NCI-H1048 (cell line): ENCODE results near the gene NDUFAF4.
"Not testable (repeated sequence)": the region's sequence is repeated elsewhere in the genome, so short reads cannot be mapped to it uniquely, and the experiment has no call there.

Experiments
- DNase-seq: peaks from one replicate; lab custom pipeline; 2025; lab: John Stamatoyannopoulos, UW

NDUFAF4 gene

DNA sequence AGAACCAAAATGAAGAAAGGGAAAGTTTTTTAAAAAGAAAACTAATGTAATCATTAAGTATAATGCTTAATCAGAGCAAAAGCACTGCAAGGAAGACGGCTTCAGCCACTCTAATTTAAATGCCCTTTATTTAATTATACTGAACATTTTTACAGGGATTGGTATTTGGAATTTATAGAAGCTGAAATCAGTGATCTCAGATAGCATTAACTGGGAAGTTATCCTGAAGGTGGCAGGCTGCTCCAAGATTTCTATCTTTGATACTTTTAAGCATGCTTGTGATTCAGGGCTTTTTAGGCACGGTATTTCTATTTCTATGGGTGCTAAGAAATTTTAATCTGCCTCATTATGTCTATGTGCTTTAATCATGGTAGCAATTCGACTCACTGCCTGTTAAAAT is 1.3 kb upstream of the NDUFAF4 start:
- no peak for DNase-seq

DNA sequence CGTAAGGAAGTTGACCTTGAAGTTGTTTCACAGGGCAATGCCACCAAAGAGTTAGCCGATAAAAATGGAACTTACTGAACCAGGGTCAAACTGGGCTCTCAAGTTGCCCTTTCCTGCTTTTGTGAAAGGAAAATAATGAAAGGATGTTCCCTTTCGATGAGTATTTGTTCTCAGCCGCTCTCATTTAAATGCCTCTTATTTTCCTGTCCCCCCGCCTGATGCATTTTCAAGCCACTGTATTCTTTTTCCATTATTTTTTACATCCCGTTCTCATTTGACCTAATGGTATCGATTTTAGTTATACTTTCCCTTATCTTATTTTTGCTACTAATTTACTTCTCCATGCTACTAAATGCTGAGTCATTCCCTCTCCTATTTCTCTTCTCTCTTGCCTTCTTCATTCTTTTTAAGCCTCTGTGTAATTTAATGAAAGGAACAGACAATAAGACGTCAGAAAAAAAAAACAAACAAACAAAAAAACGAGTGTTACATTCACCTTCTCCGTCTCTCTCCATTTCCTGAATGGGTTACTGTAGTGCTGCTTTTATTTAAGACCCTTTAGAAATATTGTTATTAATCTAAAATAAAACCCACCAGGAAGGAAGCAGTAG is 655 bp upstream of the NDUFAF4 start:
- DNase-seq = no peak

DNA sequence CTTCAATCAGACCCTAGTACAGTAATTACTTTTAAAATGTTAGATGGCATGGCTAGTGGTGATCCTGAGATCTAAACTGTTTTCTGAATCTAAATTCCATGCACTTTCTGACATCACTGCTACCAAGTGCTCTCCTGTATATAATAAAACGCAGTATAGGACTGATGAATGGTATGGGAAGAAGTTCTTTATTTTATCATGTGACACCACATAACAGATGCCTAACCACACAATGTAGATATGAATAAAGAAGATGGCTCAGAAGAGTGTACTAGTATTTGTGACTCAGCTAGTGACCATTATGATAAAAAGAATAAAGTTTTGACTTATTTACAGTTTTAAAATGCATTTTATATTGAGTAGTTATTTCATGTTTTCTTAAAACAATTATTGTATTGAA is 8.5 kb downstream of the NDUFAF4 start:
- no peak for DNase-seq

DNA sequence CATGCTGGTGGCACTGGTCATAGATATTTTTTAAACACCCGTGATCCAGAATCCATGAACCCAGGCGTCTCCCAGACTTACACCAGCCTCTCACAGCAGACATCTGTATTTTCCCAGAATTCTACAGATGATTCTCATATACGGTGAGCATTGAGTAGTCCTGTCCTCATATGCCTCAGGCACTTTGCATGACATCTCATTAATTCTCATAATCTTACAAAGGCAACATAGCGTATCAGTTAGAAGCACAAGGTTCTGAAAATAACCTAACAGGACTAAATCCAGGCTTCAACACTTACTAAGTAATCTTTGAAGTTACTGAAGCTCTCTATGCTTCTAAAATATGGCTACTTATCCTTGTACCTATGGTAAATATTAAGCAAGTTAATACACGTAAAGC is 8.9 kb downstream of the NDUFAF4 start:
- DNase-seq = no peak

DNA sequence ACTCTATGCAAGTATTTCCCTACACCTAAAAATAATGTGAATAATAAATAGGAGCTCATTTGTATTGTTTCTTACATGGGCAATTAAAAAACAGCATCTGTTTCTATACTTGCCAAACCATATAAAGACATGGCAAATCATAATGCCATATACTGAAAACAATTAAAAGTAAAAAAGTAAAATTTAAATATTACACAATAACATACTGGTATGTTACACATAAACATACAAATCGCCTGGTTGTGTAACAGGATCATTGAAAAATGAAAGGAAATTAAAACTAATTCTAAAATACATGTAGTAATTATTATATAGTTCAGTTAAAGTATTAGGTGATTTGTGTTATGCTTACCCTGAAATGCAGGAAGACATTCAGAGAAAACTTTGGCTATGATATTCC is 11.2 kb downstream of the NDUFAF4 start:
- no peak for DNase-seq

DNA sequence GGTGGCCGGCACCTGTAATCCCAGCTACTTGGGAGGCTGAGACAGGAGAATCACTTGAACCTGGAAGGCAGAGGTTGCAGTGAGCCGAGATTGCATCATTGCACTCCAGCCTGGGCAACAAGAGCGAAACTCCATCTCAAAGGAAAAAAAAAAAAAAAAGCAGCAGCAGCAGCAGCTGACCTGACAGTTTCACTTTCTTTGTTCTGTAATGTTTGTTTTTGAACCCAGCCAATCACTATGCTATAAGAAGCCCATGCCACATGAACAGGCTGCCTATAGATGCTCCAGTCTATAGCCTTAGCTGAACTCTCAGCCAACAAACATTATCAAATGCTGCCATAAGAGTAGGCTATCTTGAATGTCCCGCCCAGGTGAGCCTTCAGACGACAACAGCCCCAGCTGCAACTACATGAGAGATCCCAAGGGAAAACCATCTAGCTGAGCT is 12.5 kb downstream of the NDUFAF4 start:
- DNase-seq = not testable (repeated sequence)

DNA sequence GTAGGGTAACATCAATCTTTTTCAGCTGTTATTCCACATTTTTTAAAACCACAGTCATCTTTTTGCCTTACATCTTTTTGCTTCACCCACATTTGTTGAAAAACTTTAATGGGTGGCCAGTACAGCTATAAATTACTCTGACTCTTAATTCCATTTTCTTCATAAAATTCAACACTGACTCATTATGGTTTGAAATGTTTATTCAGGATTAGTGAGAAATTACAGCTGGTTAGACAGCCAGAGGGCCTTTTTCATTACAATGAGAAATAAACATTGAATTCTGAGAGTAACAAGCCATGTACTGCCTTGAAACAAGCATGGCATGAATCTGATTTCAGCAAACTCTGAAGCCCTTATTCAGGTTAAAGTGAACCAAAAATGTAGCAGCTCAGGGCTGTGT is 19.5 kb downstream of the NDUFAF4 start:
- no peak for DNase-seq

DNA sequence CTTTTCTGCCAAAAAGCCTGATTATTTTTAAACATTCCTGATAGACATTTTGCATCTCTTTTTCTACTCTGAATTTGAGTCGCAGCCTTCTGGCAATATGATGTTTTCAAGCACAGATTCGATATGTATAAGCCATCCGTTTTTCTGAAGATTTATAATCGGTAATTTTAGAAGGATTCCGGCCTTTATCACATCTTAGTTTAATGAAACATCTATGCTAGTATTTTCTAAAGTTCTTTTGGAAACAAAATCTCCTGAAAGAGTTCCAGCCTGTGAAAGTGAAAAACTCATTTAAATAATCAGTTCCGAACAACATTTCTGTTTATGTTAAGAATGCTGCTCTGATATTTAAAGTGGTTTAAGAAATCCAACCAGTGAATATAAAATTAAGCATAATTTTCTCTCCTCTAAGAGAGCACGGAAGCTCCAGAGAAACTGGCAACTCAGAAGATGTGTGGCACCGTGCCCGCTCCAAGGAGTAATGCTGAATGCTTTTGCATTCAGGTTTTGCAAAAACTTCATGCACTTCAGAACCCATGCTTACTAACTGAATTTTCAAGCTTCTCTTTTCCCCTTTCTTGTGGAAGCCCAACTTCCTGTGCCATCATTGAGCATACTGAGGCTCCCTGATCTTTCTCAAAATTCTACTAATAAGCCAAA is 20.7 kb downstream of the NDUFAF4 start:
- DNase-seq = no peak

DNA sequence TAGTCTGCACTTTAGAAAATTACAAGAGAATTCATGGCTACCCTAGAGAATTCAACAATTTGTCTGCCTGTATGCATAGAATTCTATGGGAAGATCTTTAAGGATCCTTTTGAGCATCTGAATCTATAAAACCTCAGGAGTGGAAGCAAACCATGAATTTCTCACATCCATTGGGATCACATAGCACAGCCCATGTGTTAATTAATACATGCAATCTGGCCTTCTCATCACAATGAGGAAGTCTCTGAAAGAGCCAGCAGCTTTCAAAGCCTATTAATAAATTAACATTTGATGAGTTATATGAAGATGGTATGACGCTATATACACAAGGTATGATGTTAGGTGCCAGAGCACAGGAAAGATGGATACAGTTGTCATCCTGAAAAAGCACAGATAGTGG is 24.7 kb downstream of the NDUFAF4 start:
- DNase-seq = no peak

DNA sequence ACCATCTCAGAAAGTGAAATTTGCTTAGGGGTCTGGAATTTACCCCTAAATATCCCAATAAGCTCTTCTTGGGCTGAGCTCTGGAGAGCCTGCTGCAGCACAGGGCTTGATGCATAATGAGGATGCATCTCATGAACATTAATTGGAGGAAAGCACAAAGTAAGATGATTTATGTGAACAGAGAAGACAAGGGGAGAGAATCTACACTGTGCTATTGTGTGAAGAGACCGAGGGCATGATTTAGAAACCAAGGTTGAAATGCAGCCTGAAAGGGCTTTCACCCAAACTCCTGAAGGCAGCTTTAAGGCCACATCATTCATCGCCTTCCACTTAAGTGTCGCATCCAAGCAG is 32.7 kb downstream of the NDUFAF4 start:
- DNase-seq = no peak

DNA sequence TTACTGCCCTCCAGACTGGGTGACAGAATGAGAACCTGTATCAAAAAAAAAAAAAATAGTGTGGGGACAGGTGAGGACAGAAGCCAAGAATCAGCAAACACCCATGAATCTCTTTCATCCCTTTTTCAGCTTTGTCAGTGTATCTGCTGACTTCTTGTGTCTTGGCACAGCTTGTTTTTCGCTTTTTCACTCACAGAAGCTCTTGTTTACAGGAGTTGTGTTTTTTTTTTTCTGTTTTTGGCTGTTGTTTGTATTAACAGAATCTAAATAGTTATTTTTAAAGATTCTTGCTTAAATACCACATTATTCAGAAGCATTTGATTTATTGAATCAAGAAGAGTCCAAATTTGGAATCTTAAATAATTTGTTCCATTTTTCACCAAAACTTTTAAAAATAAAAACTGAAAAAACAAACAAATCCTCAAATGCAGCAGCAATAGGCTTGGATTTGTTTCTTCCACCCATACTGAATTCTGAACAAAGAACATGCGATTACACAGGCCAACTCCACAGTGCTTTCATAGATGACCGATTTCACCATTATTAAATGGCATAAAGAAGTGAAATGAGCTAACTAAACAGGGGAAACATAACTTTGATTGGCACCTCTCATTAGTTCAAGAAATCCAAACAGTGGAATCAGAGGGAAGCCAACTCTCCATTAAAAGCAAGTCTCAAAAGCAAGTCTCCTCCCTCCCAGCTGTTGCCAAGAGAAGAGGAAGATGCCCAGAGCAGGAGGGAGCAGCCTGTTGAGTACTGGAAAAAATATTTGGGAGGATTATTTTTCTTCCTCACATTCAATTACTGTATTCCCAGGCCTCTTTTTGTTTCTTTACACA is 33.3 kb downstream of the NDUFAF4 start:
- DNase-seq = no peak

DNA sequence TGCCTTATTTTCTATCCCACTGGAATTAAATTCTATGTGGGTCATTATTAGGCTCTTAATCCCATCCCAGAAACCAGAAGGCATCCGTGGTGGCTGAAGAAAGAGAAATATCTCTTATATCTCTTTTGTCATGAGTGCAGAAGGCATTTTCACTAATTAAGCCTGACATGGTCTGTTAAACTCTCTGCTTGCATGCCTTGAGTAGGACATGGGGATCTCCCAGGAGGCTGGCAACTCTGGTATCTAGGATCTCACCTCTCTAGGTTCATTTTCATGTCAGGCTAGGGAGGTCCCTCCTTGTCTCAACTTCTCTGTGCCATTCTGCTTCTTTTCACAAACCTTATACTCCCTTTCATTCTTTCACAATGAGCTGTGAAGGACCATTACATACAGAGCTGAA is 35.1 kb downstream of the NDUFAF4 start:
- DNase-seq = no peak

DNA sequence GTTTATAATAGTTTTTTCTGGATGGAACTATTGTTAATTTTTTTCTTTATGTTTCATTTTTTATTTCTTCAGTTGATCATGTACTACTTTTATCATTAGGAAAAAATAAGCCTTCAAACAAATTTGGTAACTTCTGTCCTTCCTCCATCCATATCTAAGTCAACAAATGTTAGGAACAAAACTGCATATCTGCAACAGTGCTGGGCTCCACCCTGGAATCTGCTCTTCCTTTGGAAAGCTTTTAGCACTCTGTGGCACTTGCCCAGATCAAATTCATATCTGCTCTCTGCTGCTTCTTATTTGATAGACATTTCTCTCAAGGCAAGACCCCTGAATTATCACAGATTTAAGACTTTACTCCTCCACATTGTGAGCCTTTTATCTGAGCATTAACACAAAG is 36.1 kb downstream of the NDUFAF4 start:
- DNase-seq = no peak

DNA sequence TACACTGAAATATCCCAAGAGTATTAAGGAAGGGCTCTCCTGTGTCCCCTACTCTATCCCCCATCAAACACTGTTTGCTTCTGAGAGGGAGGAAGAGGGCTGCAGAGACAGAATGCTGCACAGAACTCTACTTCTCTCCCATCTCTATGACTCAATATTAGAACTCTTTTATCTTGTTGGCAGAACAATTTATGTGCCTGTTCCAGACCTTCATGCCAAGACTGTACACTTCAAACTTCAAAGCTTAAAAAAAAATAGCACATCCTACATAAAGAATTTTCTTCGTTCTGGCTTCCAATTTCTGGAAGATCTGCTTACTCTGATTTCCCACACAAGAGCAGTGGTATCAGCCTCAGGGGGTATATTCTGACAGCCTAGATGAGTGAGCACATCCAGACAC is 40.8 kb downstream of the NDUFAF4 start:
- no peak for DNase-seq

DNA sequence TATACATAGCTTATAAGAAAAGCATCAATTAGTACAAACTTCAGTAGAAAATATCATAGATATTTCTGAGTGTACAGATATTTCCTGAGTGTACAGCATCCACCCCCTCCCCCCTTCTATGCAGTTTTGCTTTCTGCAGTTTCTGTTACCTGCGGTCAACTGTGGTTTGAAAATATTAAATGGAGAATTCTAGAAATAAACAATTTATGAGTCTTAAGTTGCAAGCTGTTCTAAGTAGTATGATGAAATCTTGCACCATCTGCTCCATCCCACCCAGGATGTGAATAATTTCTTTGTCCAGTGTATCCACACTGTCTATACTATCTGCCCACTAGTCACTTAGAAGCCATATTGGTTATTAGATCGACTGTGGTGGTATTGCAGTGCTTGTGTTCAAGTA is 44.6 kb downstream of the NDUFAF4 start:
- DNase-seq = no peak

DNA sequence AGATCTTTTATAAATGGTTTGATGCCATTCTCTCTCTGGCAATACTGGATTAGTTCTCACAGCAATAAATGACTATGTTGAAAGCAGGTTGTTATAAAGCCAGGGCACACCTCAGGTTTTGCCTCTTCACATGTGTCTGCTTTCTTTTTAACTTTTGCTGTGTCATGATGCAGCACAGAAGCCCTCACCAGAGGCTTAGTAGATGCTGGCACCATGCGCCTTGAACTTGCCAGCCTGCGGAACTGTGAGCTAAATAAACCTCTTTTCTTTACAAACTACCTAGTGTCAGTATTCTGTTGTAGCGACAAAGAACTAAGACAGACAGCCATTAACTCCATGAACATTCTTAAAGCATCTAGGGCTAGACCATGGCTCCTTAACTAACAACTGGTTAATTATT is 45.1 kb downstream of the NDUFAF4 start:
- no peak for DNase-seq

DNA sequence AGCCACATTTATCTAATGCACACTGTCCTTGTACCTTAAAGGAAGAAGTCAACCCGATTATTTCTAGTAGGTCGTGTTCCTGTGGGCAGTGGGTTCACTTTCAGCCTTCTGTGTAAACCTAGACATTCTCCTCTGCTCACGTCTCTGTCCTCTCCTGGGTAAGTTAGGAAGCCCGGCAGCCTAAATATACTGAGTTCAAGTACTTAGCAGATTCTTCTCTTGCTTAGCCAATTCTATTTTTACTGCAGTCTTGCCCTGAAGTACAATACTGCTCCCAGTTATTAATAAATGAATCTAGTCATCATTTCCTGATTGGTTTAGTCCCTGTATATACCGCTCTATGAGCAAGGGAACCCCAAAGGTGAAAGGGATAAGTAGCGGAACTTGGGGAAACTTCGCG is 45.8 kb downstream of the NDUFAF4 start:
- no peak for DNase-seq

DNA sequence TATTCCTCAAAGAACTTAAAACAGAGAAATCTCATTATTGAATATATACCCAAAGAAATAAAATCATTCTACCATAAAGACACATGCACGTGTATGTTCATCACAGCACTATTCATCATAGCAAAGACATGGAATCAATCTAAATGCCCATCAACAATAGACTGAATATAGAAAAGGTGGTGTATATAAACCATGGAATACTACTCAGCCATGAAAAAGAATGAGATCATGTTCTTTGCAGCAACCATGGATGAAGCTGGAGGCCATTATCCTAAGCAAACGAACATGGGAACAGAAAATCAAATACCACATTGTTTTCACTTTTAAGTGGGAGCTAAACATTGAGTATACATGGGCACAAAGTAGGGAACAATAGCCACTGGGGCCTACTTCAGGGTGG is 48.1 kb downstream of the NDUFAF4 start:
- no peak for DNase-seq

DNA sequence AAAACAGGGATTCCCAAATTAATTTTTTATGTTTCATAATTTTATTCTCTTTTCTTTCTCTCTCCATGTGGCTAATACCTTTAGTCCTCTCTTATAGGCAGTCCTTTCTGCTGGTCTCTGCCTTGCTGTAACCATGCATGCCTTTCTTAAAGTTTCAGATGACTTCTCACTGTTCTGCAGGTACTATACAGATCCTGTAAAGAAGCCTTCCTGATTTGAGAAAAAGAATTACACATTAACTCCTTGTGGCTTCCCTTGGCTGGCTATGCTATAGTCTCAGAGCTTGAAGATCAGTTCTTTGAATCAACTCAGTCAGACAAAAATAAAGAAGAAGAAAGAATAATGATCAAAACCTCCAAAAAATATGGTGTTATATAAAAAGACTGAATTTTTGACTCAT is 53.2 kb downstream of the NDUFAF4 start:
- DNase-seq = no peak

DNA sequence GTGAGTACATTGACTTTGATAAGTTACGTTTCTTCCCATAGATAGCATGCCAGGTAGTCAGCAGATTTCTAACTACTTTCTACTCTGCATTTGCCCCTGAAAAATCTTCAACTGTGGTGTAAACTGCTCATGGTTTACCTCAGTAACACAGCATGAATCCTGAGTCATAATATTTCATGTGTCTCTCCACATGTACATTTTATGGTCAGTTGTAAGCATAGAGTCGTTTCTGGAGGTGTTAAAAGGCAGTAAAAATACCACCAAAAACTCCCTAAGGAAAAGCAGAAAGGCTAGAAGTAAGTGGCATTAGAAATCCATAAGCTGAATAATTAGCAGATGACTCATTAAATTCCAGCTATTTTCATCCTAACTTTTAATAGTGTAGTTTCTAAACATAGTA is 56.3 kb downstream of the NDUFAF4 start:
- no peak for DNase-seq
